Activated CD8-positive, alpha-beta T cell treated with anti-CD3 and anti-CD28 coated beads for 36 hours (primary cell): Measurements from ENCODE around the gene SLC22A2. TPM values are rescaled to one million over a fixed set of nuclear protein-coding genes. Genes with fewer than 3 reads are reported as not detected.

Experiments
- ATAC-seq: fragments of 200-7000 bp; cut with Tn5 transposase; one replicate; pipeline ENCODE4 v1.10.0; 2021; ENCODE audit warnings: mild to moderate bottlenecking, moderate library complexity
- CTCF ChIA-PET: fragments of 350-600 bp; sonication (Branson Sonifier 250); formaldehyde crosslinking; loops from one replicate; lab custom pipeline; 2021; ENCODE audit warnings: antibody characterized with exemption; lab: Charles Lee
- POLR2A ChIA-PET: fragments of 350-600 bp; sonication (Branson Sonifier 250); formaldehyde crosslinking; loops from one replicate; lab custom pipeline; 2021; ENCODE audit warnings: antibody characterized with exemption; lab: Charles Lee
- DNase-seq: peaks from one replicate; pipeline ENCODE4 v3.0.0-alpha.2; 2020
- H3K27ac Mint-ChIP-seq: one replicate; pipeline ENCODE4 v1.8.0; 2021; ENCODE audit warnings: mild to moderate bottlenecking, mixed read lengths
- H3K27me3 Mint-ChIP-seq: one replicate; pipeline ENCODE4 v1.8.0; 2021; ENCODE audit warnings: mixed read lengths
- H3K36me3 Mint-ChIP-seq: one replicate; pipeline ENCODE4 v1.8.0; 2021; ENCODE audit warnings: low read depth, mixed read lengths
- H3K4me1 Mint-ChIP-seq: one replicate; pipeline ENCODE4 v1.8.0; 2021; ENCODE audit warnings: low read depth, mixed read lengths
- H3K4me3 Mint-ChIP-seq: one replicate; pipeline ENCODE4 v1.8.0; 2021; ENCODE audit warnings: mild to moderate bottlenecking, moderate library complexity, mixed read lengths
- H3K9me3 Mint-ChIP-seq: one replicate; pipeline ENCODE4 v1.8.0; 2021; ENCODE audit warnings: mixed read lengths
- CTCF ChIP-seq: fragments of 200-600 bp; IDR thresholded peaks from one replicate; pipeline ENCODE4 v1.8.0; 2022; ENCODE audit warnings: antibody characterized with exemption, mild to moderate bottlenecking
- intact Hi-C: fragments of 100-400 bp; cut with micrococcal nuclease; formaldehyde crosslinking; loops from one replicate; pipeline ENCODE4 v1.10.0; 2022
- total RNA-seq, 2 experiments: library from RNA; stranded (reverse); gene quantifications; one replicate each; pipeline ENCODE4 v1.2.3, GENCODE V29; 2021

Gene SLC22A2
- total RNA-seq, 2 experiments from 2014 or later = not detected

- peaks cover 11% of the 10 kb centered on the region for H3K4me1 Mint-ChIP-seq
- H3K27ac Mint-ChIP-seq = no peak overlapping the region
- peak; percentile 68 for DNase-seq
- H3K36me3 Mint-ChIP-seq = no peaks in the 10 kb centered on the region
- ChIA-PET CTCF (no interaction called here), POLR2A (no interaction called here)
- peak; percentile 94 for ATAC-seq
- no peak overlapping the region for H3K4me3 Mint-ChIP-seq
- H3K27me3 Mint-ChIP-seq = peaks cover 20% of the 10 kb centered on the region
- TF ChIP-seq CTCF = no peak
- intact Hi-C loops = no loop called here
- H3K9me3 Mint-ChIP-seq = peaks cover 10% of the 10 kb centered on the region
Measured at GRCh38 chr6:160226118-160226591, 32.5 kb downstream of the SLC22A2 start.

- DNase-seq (no peak), ATAC-seq (no peak)
- H3K4me3 Mint-ChIP-seq = no peak overlapping the region
- peaks cover 5% of the 10 kb centered on the region for H3K9me3 Mint-ChIP-seq
- peaks cover 16% of the 10 kb centered on the region for H3K27me3 Mint-ChIP-seq
- H3K27ac Mint-ChIP-seq = no peak overlapping the region
- peaks cover 11% of the 10 kb centered on the region for H3K4me1 Mint-ChIP-seq
- ChIA-PET POLR2A (no interaction called here), CTCF (no interaction called here)
- intact Hi-C loops = no loop called here
- no peak for TF ChIP-seq CTCF
- H3K36me3 Mint-ChIP-seq = no peaks in the 10 kb centered on the region
Measured at GRCh38 chr6:160224639-160225237, 33.9 kb downstream of the SLC22A2 start.

GRCh38 chr6:160222491-160222890 is 36.1 kb downstream of the SLC22A2 start:
- no peak for DNase-seq
- ATAC-seq = no peak
- CTCF ChIA-PET = interaction anchor here (2.7 kb wide), 1 partner anchor 233 kb away, joined by 7 read pairs; no protein-coding TSS in a partner anchor
- POLR2A ChIA-PET = no interaction called here
- Mint-ChIP-seq H3K4me1 (peaks cover 11% of the 10 kb centered on the region), H3K27ac (no peak overlapping the region), H3K36me3 (no peaks in the 10 kb centered on the region), H3K4me3 (no peak overlapping the region), H3K9me3 (peaks cover 6% of the 10 kb centered on the region), H3K27me3 (peaks cover 18% of the 10 kb centered on the region)
- intact Hi-C loops = no loop called here
- no peak for TF ChIP-seq CTCF

GRCh38 chr6:160221918-160222317 is 36.7 kb downstream of the SLC22A2 start:
- DNase-seq = no peak
- intact Hi-C loops = no loop called here
- Mint-ChIP-seq H3K27ac (no peak overlapping the region), H3K4me3 (no peak overlapping the region), H3K9me3 (peaks cover 3% of the 10 kb centered on the region), H3K27me3 (peaks cover 21% of the 10 kb centered on the region), H3K36me3 (no peaks in the 10 kb centered on the region), H3K4me1 (peaks cover 11% of the 10 kb centered on the region)
- ATAC-seq = no peak
- no peak for TF ChIP-seq CTCF
- ChIA-PET POLR2A (no interaction called here), CTCF (interaction anchor here (1.2 to 2.7 kb wide), 2 partner anchors 79 to 234 kb away, joined by 3 to 7 read pairs; no protein-coding TSS in a partner anchor)

GRCh38 chr6:160221423-160221822 is 37.2 kb downstream of the SLC22A2 start:
- POLR2A ChIA-PET = no interaction called here
- Mint-ChIP-seq H3K9me3 (peaks cover 3% of the 10 kb centered on the region), H3K36me3 (no peaks in the 10 kb centered on the region), H3K4me3 (no peak overlapping the region), H3K27ac (no peak overlapping the region), H3K4me1 (peaks cover 10% of the 10 kb centered on the region), H3K27me3 (peaks cover 22% of the 10 kb centered on the region)
- DNase-seq = no peak
- no peak for ATAC-seq
- CTCF ChIA-PET = interaction anchor here (1.2 to 2.7 kb wide), 2 partner anchors 79 to 234 kb away, joined by 3 to 7 read pairs; no protein-coding TSS in a partner anchor
- intact Hi-C loops = no loop called here
- TF ChIP-seq CTCF = no peak
